GM19035 (cell line): ENCODE data around the gene P3H1.

Experiments used
- ATAC-seq: cut with Tn5 transposase; IDR thresholded peaks from one replicate; pipeline ENCODE4 v1.9.1; 2021; ENCODE audit not compliant: unreplicated experiment

P3H1 gene

GRCh38 chr1:42745851-42746250 lies 21.0 kb downstream of the P3H1 start:
- no peak for ATAC-seq

- ATAC-seq: no peak
Measured at GRCh38 chr1:42744148-42744413, 22.7 kb downstream of the P3H1 start.

- ATAC-seq: no peak
Measured at GRCh38 chr1:42743317-42744147, 23.3 kb downstream of the P3H1 start.

- no peak for ATAC-seq
Measured at GRCh38 chr1:42742617-42743316, 24.1 kb downstream of the P3H1 start.

- ATAC-seq: no peak
Measured at GRCh38 chr1:42742141-42742540, 24.7 kb downstream of the P3H1 start.

- ATAC-seq: no peak
Measured at GRCh38 chr1:42741706-42742105, 25.1 kb downstream of the P3H1 start.

GRCh38 chr1:42740851-42741580 lies 25.8 kb downstream of the P3H1 start:
- no peak for ATAC-seq

- no peak for ATAC-seq
Measured at GRCh38 chr1:42739753-42740700, 26.8 kb downstream of the P3H1 start, which contains the start of gene CLDN19. Gene CLDN19, minus strand, starts transcription at chr1:42740236. Its CDS starts 173 bp downstream, at chr1:42740063.

GRCh38 chr1:42738678-42739226 lies 28.1 kb downstream of the P3H1 start:
- ATAC-seq: no peak

- ATAC-seq: no peak
Measured at GRCh38 chr1:42737986-42738677, 28.7 kb downstream of the P3H1 start.

- ATAC-seq: no peak
Measured at GRCh38 chr1:42737257-42737656, 29.6 kb downstream of the P3H1 start.

GRCh38 chr1:42736571-42737200 lies 30.1 kb downstream of the P3H1 start:
- ATAC-seq: no peak

- no peak for ATAC-seq
Measured at GRCh38 chr1:42736152-42736551, 30.7 kb downstream of the P3H1 start.

- no peak for ATAC-seq
Measured at GRCh38 chr1:42735477-42736105, 31.2 kb downstream of the P3H1 start.

GRCh38 chr1:42735056-42735455 lies 31.8 kb downstream of the P3H1 start:
- ATAC-seq: no peak

GRCh38 chr1:42734201-42735035 lies 32.4 kb downstream of the P3H1 start:
- no peak for ATAC-seq

- no peak for ATAC-seq
Measured at GRCh38 chr1:42733415-42734200, 33.2 kb downstream of the P3H1 start.
